Subcutaneous adipose tissue (tissue), 4 donors: Measurements from ENCODE around the gene PSME1. TPM values are rescaled to one million over a fixed set of nuclear protein-coding genes. Genes with fewer than 3 reads are reported as not detected.

Experiments
- total RNA-seq, 4 donors: library from RNA; depleted of rRNA; stranded (reverse); fragments of >200 nt; gene quantifications; one replicate each; pipeline ENCODE4 v1.1.0, GENCODE V29; 2016
- TF ChIP-seq, protein P1 (sequence below): fragments of 450-650 bp; IDR thresholded peaks from one replicate; pipeline ENCODE4 v1.5.1; 2016; ENCODE audit warnings: low read depth, mild to moderate bottlenecking, control low read depth, antibody characterized with exemption, moderate library complexity

PSME1 gene
- total RNA-seq, 4 donors from 2014 or later = 89.6 to 110 (median 99.7) TPM

DNA sequence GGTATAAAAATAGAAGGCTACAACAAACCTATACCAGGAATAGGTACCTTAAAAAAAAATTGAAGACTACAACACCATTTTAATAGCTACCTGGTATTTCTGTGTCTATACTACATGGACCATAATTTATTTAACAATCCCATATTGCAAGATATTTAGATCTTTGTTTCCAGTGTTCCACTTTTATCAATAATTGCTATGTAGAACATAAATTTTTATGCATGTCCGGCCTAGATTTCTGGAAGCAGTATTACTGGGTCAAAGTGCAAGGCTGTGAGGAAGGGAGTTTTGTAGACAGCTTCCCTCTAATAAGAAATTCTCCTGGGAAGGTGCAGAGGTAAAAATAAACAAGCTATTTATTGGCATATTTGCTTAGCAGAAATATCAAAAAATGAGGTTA lies 25.5 kb upstream of the PSME1 start:
- TF ChIP-seq, protein P1, sequence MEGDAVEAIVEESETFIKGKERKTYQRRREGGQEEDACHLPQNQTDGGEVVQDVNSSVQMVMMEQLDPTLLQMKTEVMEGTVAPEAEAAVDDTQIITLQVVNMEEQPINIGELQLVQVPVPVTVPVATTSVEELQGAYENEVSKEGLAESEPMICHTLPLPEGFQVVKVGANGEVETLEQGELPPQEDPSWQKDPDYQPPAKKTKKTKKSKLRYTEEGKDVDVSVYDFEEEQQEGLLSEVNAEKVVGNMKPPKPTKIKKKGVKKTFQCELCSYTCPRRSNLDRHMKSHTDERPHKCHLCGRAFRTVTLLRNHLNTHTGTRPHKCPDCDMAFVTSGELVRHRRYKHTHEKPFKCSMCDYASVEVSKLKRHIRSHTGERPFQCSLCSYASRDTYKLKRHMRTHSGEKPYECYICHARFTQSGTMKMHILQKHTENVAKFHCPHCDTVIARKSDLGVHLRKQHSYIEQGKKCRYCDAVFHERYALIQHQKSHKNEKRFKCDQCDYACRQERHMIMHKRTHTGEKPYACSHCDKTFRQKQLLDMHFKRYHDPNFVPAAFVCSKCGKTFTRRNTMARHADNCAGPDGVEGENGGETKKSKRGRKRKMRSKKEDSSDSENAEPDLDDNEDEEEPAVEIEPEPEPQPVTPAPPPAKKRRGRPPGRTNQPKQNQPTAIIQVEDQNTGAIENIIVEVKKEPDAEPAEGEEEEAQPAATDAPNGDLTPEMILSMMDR = no peak

DNA sequence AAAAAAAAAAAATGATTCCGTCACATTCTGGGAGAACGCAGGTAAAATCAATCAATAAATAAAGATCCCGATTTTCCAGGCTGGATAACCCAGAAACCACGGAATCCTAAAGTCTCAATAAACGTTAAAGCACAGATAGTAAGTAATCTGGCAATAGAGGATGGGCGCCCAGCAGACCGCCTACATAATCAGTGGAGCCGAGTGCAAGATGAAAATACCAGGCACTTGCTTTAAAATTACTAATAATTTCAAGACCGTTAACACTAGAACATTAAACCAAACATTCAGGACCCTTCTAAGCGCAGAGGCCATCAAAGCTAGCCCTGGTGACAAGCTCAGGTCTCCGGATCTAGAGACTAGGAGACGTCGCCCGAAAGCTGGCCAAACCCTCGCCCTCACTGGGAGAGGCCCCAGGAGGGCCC lies 22.6 kb upstream of the PSME1 start:
- TF ChIP-seq, protein P1 = no peak

DNA sequence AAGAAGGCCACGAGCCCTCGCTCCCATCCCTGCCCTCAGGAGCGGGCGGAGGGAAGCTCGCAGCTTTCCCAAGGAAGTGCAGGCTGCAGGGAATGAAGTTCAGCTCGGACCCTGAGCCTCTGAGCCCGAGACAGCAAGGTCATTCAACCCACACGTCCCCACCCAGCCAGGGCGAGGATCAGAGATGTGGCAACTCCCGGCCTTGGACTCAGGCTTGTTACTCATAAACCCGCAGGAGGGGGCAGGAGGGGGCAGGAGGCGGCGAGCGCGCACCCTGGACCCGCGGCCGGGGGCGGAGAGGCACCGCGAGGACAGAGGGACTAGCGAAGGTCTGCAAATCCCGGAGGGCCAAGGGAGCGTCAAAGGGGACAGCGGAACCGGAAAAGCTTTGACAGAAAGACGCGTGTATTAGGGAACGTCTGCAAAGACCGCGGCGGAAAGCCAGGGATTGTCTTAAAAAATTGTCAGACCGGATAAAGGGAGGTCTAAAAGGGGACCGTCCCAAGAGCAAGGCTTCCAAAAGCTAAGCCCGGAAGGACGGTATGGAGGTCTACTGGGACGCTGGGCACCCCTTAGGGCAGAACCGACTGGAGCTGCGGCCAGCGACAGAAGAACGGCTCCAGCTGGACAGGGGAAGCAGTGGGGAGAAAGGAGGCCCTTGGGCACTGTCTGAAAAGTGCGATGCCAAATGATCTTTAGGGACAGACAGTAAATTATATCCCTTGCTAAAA lies 22.0 kb upstream of the PSME1 start:
- TF ChIP-seq, protein P1 = no peak

DNA sequence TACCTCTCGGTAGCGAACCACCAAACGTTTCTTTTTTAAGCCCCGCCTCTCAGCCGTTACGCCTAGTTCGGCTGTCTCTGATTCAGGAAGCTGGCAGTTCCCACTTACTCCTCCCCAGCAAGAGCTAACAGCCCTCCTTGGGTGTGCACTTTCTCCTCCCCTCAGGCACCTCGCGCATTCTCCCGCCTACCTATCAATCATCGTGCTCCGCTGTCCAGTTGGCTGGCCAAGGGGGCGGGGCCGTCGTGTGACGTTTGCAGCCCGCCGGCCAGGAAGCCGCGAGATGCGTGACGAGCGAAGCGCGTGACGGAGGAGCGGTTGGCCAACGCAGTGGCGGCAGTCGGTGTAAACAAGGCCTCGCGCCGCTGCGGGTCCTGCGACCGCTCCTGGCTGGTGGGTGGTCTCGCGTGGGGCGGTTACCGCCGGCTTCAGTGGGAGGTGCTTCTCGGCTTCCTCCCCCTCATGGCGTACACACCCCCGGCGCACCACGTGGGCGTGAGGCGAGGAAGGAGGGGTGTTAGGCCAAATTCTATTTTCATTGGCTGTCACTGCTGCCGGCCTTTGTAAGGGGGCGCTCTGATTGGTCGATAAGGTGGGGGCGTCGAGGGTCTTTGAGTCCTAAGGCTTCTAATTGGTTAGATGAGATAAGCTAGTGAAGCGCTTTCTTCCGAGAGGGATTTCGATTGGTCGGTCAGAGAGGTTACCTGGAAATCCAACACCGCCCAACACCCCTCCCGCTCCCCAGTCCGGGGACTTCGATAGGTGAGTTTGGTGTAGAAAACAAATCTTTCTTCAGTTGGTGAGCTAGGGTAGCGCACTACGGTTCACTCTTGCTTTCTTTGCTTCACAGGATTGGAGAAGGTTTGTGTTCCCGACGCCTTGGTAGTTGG lies 21.2 kb upstream of the PSME1 start, which contains the start of the genes DCAF11 and NRL:
TSS of gene DCAF11 (plus strand) at position 246 of the 890 bp plus-strand sequence. CDS start 818 bp downstream, outside the sequence.
TSS of gene NRL (minus strand) at position 418 of the 890 bp plus-strand sequence. CDS start 32,101 bp downstream, outside the sequence.
- TF ChIP-seq, protein P1 = no peak

DNA sequence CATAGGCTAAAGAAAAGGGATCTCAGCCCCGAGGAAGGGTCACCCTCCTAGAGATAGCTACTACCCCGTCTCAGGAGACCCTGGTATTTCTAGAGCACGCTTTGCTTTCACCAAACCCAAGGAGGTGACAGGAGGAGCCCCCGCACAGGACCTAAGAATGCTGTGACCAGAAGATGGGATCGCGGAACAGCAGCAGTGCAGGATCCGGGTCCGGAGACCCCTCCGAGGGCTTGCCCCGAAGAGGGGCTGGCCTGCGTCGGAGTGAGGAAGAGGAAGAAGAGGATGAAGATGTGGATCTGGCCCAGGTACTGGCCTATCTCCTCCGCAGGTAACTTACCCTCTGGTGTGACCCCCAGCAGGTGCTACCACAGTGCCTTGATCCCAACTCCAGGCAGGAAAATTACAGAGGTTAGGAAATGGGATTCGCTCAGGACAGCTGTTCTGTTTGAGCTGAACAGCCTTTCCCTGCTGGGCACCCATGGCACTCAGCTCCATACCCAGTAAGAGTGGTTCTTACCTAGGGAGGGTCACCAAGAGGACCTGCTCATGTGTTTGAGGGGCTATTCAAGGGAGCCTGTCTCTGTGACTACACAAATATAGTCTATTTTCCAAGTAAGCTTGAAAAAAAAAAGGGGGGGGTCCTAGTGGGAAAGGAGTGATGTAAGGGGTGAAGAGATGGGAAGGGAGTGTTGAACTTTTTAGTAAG lies 20.4 kb upstream of the PSME1 start:
- TF ChIP-seq, protein P1 = no peak

DNA sequence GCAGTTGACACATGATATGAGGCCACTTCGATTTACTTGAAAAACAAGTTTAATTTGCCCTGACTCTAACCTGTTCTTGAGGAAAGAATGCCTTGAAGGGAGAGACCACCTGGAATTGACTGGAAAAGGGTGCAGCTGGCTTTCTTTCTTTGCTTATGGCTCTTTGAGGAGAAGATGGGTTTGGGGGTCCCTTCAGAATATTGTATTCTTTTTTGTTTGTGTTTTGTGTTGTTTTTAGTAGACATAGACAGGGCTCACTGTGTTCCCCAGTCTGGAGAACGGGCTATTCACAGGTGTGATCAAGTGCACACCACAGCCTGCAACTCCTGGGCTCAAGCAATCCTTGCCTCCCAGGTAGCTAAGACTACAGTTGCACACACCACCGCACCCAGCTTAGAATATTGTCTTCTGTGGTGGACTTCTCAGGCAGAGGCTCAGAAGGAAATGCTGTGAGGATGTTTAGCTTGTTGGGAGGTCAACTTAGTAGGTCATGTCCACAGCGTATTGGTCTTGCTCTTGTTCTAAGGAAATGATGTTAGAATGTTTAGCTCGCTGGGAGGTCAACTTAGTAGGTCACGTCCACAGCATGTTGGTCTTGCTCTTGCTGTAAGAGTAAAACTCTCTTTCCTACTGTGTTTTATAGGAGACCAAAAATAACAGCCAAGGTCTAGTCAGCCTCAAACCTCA lies 19.7 kb upstream of the PSME1 start:
- TF ChIP-seq, protein P1 = no peak
